ENCODE results near the gene CDK5RAP2.

DNA sequence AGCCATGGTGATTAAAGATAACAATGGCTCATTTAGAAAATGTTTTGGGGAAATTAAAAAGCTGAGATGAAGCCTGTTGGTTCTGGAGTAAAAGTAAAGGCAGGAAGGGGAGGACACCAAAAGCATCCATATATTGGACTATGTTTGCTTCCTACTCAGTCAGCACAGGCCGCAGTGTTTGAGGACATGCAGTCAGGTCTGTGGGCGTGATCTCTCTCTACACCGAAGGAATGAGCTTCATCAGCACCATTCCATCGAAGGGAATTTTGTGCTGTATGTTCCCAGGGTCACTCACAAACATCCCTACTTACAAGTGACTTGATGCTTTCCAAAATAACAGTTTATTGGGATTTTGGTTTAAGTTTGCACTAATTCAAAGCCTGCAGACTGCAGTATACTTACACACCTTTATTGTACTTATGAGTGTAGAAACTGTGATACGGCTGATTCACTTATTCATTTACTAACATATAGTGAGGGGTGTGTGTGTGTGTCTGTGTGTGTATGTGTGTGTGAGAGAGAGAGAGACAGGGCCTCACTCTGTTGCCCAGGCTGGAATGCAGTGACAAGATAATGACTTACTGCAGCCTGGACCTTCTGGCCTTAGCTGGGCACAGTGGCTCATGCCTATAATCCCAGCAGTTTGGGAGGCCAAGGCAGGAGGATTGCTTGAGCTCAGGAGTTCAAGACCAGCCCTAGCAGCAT, 13.4 kb upstream of the CDK5RAP2 start:
- no peak for TF ChIP-seq GATA2 (IDR thresholded peaks at IDR 0.05; ENCODE audit: low read depth, low read length)
- TF ChIP-seq GATA3 (IDR thresholded peaks at IDR 0.05; ENCODE audit: low read depth, low read length): no peak

Measured in SH-SY5Y (cell line).